IMR-90 (cell line): ENCODE data around the gene NISCH. TPM values are rescaled to one million over a fixed set of nuclear protein-coding genes. Genes with fewer than 3 reads are reported as not detected.

ENCODE experiments used
- ATAC-seq: fragments of 200-7000 bp; cut with Tn5 transposase; 2 replicates; pipeline ENCODE4 v1.9.1; 2020; ENCODE audit warnings: low read depth, mild to moderate bottlenecking, moderate library complexity
- BruUV-seq: library from RNA; stranded (reverse); fragments of 400-500 nt; replicated peaks from 2 replicates; lab custom pipeline; 2021; lab: Mats Ljungman, UMichigan
- CTCF ChIA-PET: fragments of 300-600 bp; formaldehyde crosslinking; extraction: SDS; loops from one replicate; lab custom pipeline; 2021; ENCODE audit warnings: antibody characterized with exemption; lab: Yijun Ruan, JAX
- POLR2A ChIA-PET: fragments of 300-600 bp; sonication (Branson Sonifier 250); formaldehyde crosslinking; loops from one replicate; lab custom pipeline; 2022; ENCODE audit warnings: antibody characterized with exemption; ENCODE audit not compliant: unreplicated experiment; lab: Charles Lee
- DNase-seq: peaks from one replicate; pipeline ENCODE4 v3.0.0; 2013
- H2AFZ ChIP-seq: replicated peaks from 2 replicates; pipeline ENCODE3; 2013; ENCODE audit warnings: low read length, mild to moderate bottlenecking; ENCODE audit not compliant: poor library complexity
- H2AK5ac ChIP-seq: 2 replicates; pipeline ENCODE4 v1.6.1; 2013; ENCODE audit warnings: low read depth, low read length, inconsistent platforms
- H2AK9ac ChIP-seq: replicated peaks from 2 replicates; pipeline ENCODE3; 2013; ENCODE audit warnings: mild to moderate bottlenecking, low read depth, low read length, moderate library complexity; ENCODE audit not compliant: poor library complexity
- H2BK120ac ChIP-seq: 2 replicates; pipeline ENCODE4 v1.6.1; 2013; ENCODE audit warnings: low read depth, low read length, inconsistent platforms
- H2BK15ac ChIP-seq: 3 replicates; pipeline ENCODE4 v1.6.1; 2013; ENCODE audit warnings: low read depth, low read length, inconsistent platforms
- H2BK20ac ChIP-seq: 2 replicates; pipeline ENCODE4 v1.6.1; 2013; ENCODE audit warnings: low read depth, mild to moderate bottlenecking, inconsistent platforms, low read length, moderate library complexity
- H2BK5ac ChIP-seq: 2 replicates; pipeline ENCODE4 v1.6.1; 2013; ENCODE audit warnings: mild to moderate bottlenecking, low read depth, low read length, inconsistent platforms; ENCODE audit not compliant: poor library complexity, severe bottlenecking
- H3K14ac ChIP-seq: replicated peaks from 2 replicates; pipeline ENCODE4 v1.6.1; 2013; ENCODE audit warnings: low read depth, low read length, inconsistent platforms
- H3K18ac ChIP-seq: 2 replicates; pipeline ENCODE4 v1.6.1; 2013; ENCODE audit warnings: low read depth, low read length, control low read depth
- H3K23ac ChIP-seq: 2 replicates; pipeline ENCODE4 v1.6.1; 2013; ENCODE audit warnings: low read depth, low read length, inconsistent platforms
- H3K27ac ChIP-seq: 2 replicates; pipeline ENCODE4 v1.5.1; 2013; ENCODE audit warnings: mild to moderate bottlenecking, control low read depth, low read length; ENCODE audit not compliant: insufficient read depth
- H3K27me3 ChIP-seq: 2 replicates; pipeline ENCODE4 v1.6.1; 2013; ENCODE audit warnings: low read length; ENCODE audit not compliant: control insufficient read depth, insufficient read depth
- H3K36me3 ChIP-seq: 2 replicates; pipeline ENCODE4 v1.6.1; 2013; ENCODE audit warnings: low read length, mixed read lengths; ENCODE audit not compliant: control insufficient read depth, insufficient read depth
- H3K4ac ChIP-seq: 2 replicates; pipeline ENCODE4 v1.6.1; 2013; ENCODE audit warnings: low read depth, low read length, inconsistent platforms
- H3K4me1 ChIP-seq: 2 replicates; pipeline ENCODE4 v1.6.1; 2013; ENCODE audit warnings: low read length, mixed read lengths; ENCODE audit not compliant: control insufficient read depth, insufficient read depth
- H3K4me2 ChIP-seq: 2 replicates; pipeline ENCODE4 v1.6.1; 2013; ENCODE audit warnings: low read depth, mild to moderate bottlenecking, control low read depth, low read length, moderate library complexity
- H3K4me3 ChIP-seq: 2 replicates; pipeline ENCODE4 v1.5.1; 2013; ENCODE audit warnings: low read depth, mild to moderate bottlenecking, control low read depth, low read length, moderate library complexity; ENCODE audit not compliant: insufficient read depth
- H3K56ac ChIP-seq: 2 replicates; pipeline ENCODE4 v1.6.1; 2013; ENCODE audit warnings: low read length, inconsistent platforms; ENCODE audit not compliant: insufficient read depth; ENCODE audit errors: extremely low read depth
- H3K79me1 ChIP-seq, 2 experiments: 2 replicates each; pipeline ENCODE4 v1.6.1; 2013; ENCODE audit warnings: low read length in 2 of 2, inconsistent platforms in 1 of 2, low read depth in 1 of 2
- H3K9ac ChIP-seq: 2 replicates; pipeline ENCODE4 v1.6.1; 2013; ENCODE audit warnings: low read depth, low read length, control low read depth
- H3K9me1 ChIP-seq: 2 replicates; pipeline ENCODE4 v1.6.1; 2013; ENCODE audit warnings: low read length, inconsistent platforms; ENCODE audit not compliant: insufficient read depth
- H3K9me3 ChIP-seq: 2 replicates; pipeline ENCODE4 v1.6.1; 2013; ENCODE audit warnings: low read length; ENCODE audit not compliant: control insufficient read depth, insufficient read depth
- H4K20me1 ChIP-seq: 2 replicates; pipeline ENCODE4 v1.6.1; 2013; ENCODE audit warnings: low read length, inconsistent platforms; ENCODE audit not compliant: insufficient read depth
- H4K5ac ChIP-seq: 2 replicates; pipeline ENCODE4 v1.6.1; 2013; ENCODE audit warnings: mild to moderate bottlenecking, low read depth, low read length, control low read depth
- H4K8ac ChIP-seq, 2 experiments: 2 replicates each; pipeline ENCODE4 v1.6.1; 2013; ENCODE audit warnings: low read depth in 2 of 2, low read length in 2 of 2, control low read depth in 1 of 2, inconsistent platforms in 1 of 2
- H4K91ac ChIP-seq: 2 replicates; pipeline ENCODE4 v1.6.1; 2013; ENCODE audit warnings: low read depth, low read length, inconsistent platforms; ENCODE audit not compliant: insufficient read depth
- BHLHE40 ChIP-seq: fragments of 150-350 bp; IDR thresholded peaks from 2 replicates; pipeline ENCODE4 v1.6.1; 2016; ENCODE audit warnings: mild to moderate bottlenecking, low read depth, low read length
- CHD1 ChIP-seq: IDR thresholded peaks from 2 replicates; pipeline ENCODE4 v1.6.1; 2012; ENCODE audit warnings: low read depth, low read length, improper control_type of control experiment
- CTCF ChIP-seq: conservative IDR thresholded peaks from 2 replicates; pipeline ENCODE4 v1.5.1; 2012; ENCODE audit warnings: mild to moderate bottlenecking, low read depth, low read length, improper control_type of control experiment
- ELK1 ChIP-seq: fragments of 150-350 bp; IDR thresholded peaks from 2 replicates; pipeline ENCODE4 v1.6.1; 2016; ENCODE audit warnings: low read depth, mild to moderate bottlenecking, low read length, moderate library complexity, borderline replicate concordance
- FOS ChIP-seq: fragments of 150-350 bp; IDR thresholded peaks from 2 replicates; pipeline ENCODE4 v1.6.1; 2016; ENCODE audit warnings: low read depth, low read length
- MAZ ChIP-seq: IDR thresholded peaks from 2 replicates; pipeline ENCODE4 v1.6.1; 2012; ENCODE audit warnings: low read depth, mild to moderate bottlenecking, low read length, improper control_type of control experiment, moderate library complexity, borderline replicate concordance
- MXI1 ChIP-seq: IDR thresholded peaks from 2 replicates; pipeline ENCODE4 v1.6.1; 2012; ENCODE audit warnings: low read depth, mild to moderate bottlenecking, low read length, moderate library complexity, borderline replicate concordance
- POLR2A ChIP-seq: IDR thresholded peaks from 2 replicates; pipeline ENCODE4 v1.6.1; 2012; ENCODE audit warnings: mild to moderate bottlenecking, low read depth, low read length
- RCOR1 ChIP-seq: IDR thresholded peaks from 2 replicates; pipeline ENCODE4 v1.6.1; 2012; ENCODE audit warnings: mild to moderate bottlenecking, low read length, improper control_type of control experiment; ENCODE audit not compliant: insufficient replicate concordance
- RFX5 ChIP-seq: IDR thresholded peaks from 2 replicates; pipeline ENCODE4 v1.8.0; 2012; ENCODE audit warnings: low read depth, mild to moderate bottlenecking, low read length, moderate library complexity
- SMC3 ChIP-seq: fragments of 150-350 bp; IDR thresholded peaks from 2 replicates; pipeline ENCODE4 v1.6.1; 2016; ENCODE audit warnings: low read depth, mild to moderate bottlenecking, antibody characterized with exemption, low read length, moderate library complexity
- USF2 ChIP-seq: fragments of 150-350 bp; IDR thresholded peaks from 2 replicates; pipeline ENCODE4 v1.6.1; 2017; ENCODE audit warnings: mild to moderate bottlenecking, antibody characterized with exemption, low read length, low read depth
- WGBS, 2 experiments: methylation state at CpG; one replicate each; pipeline versions ENCODE4 v1.1.5 to v1.1.7; 2013; ENCODE audit warnings: missing lambda C conversion rate in 2 of 2; ENCODE audit not compliant: insufficient read length in 1 of 2; ENCODE audit errors: extremely low coverage in 2 of 2; 5-methylcytosine and 5-hydroxymethylcytosine counted together
- dilution Hi-C: fragments of 300-500 bp; cut with HindIII; formaldehyde crosslinking; loops from one replicate; pipeline ENCODE4 v1.14.3; 2018; ENCODE audit warnings: low sequenced_read_pairs; ENCODE audit not compliant: unreplicated experiment
- in situ Hi-C: fragments of 300-500 bp; cut with MboI; formaldehyde crosslinking; loops from 3 replicates; pipeline ENCODE4 v1.14.3; 2019; ENCODE audit warnings: low sequenced_read_pairs, inconsistent platforms, mixed read lengths
- intact Hi-C: fragments of 100-400 bp; cut with micrococcal nuclease; formaldehyde crosslinking; loops from 2 replicates; pipeline ENCODE4 v1.10.0; 2022
- polyA plus RNA-seq, 3 experiments: library from polyadenylated mRNA; depleted of rRNA; stranded (reverse); fragments of >200 nt; gene quantifications; 2 replicates each; pipeline ENCODE4 v1.2.3, GENCODE V29; 2012; ENCODE audit warnings: low replicate concordance in 1 of 3
- total RNA-seq: library from RNA; depleted of rRNA; stranded (reverse); fragments of >200 nt; gene quantifications from 2 replicates; pipeline ENCODE4 v1.2.3, GENCODE V29; 2012

NISCH gene
- total and polyA plus RNA-seq, 2 of the 4 experiments (the other 2 are of a cell fraction) = 36.9 to 86.0 TPM

- no peak for DNase-seq
- no peak overlapping the region for H4K5ac ChIP-seq
- TF ChIP-seq BHLHE40 (no peak), MXI1 (no peak), POLR2A (no peak), ELK1 (no peak), SMC3 (no peak), FOS (no peak), RFX5 (no peak), MAZ (no peak), CTCF (no peak), RCOR1 (no peak), CHD1 (no peak), USF2 (no peak)
Observed at GRCh38 chr3:52525680-52526561, 70.5 kb downstream of the NISCH start.

More at GRCh38 chr3:52525680-52526561, 70.5 kb downstream of the NISCH start:
- Histone ChIP-seq H3K79me1 (peaks cover 7 to 56% of the 10 kb centered on the region in 2 experiments), H2BK5ac (no peak overlapping the region), H3K4ac (no peak overlapping the region), H3K27me3 (no peaks in the 10 kb centered on the region), H3K9ac (no peak overlapping the region), H3K36me3 (peaks cover 57% of the 10 kb centered on the region), H3K4me2 (no peak overlapping the region), H2BK120ac (no peak overlapping the region), H2AK9ac (no peak overlapping the region), H2AK5ac (no peak overlapping the region), H4K8ac (no peak overlapping the region), H2AFZ (no peak overlapping the region), H3K4me1 (peaks cover 10% of the 10 kb centered on the region), H4K91ac (no peak overlapping the region), H3K18ac (no peak overlapping the region), H3K23ac (no peak overlapping the region), H3K27ac (no peak overlapping the region), H3K9me1 (peaks cover 19% of the 10 kb centered on the region), H3K9me3 (no peaks in the 10 kb centered on the region), H2BK20ac (no peak overlapping the region), H3K14ac (no peak overlapping the region), H2BK15ac (no peak overlapping the region), H3K56ac (no peak overlapping the region), H3K4me3 (no peak overlapping the region), H4K20me1 (peaks cover 33% of the 10 kb centered on the region)
- no TSS peak for BruUV-seq
- dilution Hi-C loops (no loop called here), in situ Hi-C loops (no loop called here), intact Hi-C loops (no loop called here)
- POLR2A ChIA-PET = no interaction called here
- no peak for ATAC-seq
- 80% methylated on average over 2 of the region's 9 CpGs; no CpG with 5 or more reads in 1 of the 2 experiments for WGBS, 2 experiments
- CTCF ChIA-PET = no interaction called here
